ENCODE measurements around the gene RCOR1. TPM values are rescaled to one million over a fixed set of nuclear protein-coding genes. Genes with fewer than 3 reads are reported as not detected.
A peak's percentile ranks its signal among the peaks of the same experiment; 100 is the strongest.
"Not testable (repeated sequence)": the region's sequence is repeated elsewhere in the genome, so short reads cannot be mapped to it uniquely, and the experiment has no call there.

The RCOR1 gene
- total RNA-seq, 5 donors from 2014 or later (not counting 1 experiment from before 2014, with no cell fraction given) = 17.7 to 25.0 (median 18.7) TPM

DNA sequence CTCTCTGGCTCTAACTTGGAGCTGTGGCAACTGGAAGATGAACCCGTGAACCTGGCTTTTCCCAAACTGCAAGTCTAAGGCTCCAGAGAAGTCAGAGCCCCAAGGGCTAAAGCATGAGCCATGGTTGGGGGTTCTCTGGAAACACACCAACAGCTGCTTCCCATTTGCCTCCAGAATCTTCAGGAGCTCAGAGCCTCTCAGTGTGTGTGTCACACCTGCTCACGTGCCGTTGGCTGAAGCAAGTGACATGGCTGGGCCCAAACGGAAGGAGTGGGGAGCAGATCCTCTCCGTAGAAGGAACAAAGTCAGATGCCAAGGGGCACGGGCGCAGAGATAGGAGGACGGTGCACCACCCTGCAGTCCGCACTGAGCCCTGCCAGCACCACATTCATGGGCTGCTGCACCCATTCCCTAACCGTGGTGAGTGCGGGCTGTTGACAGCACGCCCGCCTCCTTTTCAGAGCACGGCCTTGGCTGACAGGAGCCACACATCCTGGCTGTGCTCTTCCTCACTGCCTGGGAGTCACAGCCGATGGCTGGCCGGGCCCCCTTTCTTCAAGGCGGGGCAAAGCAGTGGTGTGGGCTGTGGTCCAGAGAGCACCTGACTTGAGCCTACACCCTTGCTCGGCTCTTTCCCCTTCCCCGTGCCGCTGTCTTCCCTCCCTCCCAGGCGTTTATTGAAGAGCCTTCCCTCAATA, 168.2 kb downstream of the RCOR1 start:
- H3K27me3 ChIP-seq (replicated peaks in 1 of 2; ENCODE audit: control insufficient read depth in 2 of 2, extremely low read depth in 1 of 2, insufficient read depth in 2 of 2, low read length in 1 of 2) = peaks cover 0 to 24% of the 10 kb centered on the region in 2 experiments
- WGBS (ENCODE audit: insufficient coverage) = 79% methylated on average over 20 of the region's 21 CpGs
- H3K4me3 ChIP-seq (ENCODE audit: control insufficient read depth in 1 of 2, extremely low read depth in 1 of 2, low read length in 1 of 2) = no peak overlapping the region
- ChIA-PET CTCF (no interaction called here), POLR2A (no interaction called here)
- H3K9me3 ChIP-seq = no peaks in the 10 kb centered on the region
- H3K4me1 Mint-ChIP-seq = no peaks in the 10 kb centered on the region
- no peak overlapping the region for H3K4me3 Mint-ChIP-seq
- no peaks in the 10 kb centered on the region for H3K4me1 ChIP-seq (ENCODE audit: control insufficient read depth in 1 of 2, extremely low read depth in 1 of 2, insufficient read depth in 2 of 2, low read length in 2 of 2)
- ATAC-seq (replicated peaks in 1 of 4) (no peak), DNase-seq (no peak)
- no peaks in the 10 kb centered on the region for H3K36me3 ChIP-seq (ENCODE audit: control insufficient read depth in 2 of 2, extremely low read depth in 1 of 2, insufficient read depth in 1 of 2, low read length in 1 of 2)
- no peak overlapping the region for H3K27ac ChIP-seq (ENCODE audit: low read length)
- no peaks in the 10 kb centered on the region for H3K36me3 Mint-ChIP-seq
- H3K27me3 Mint-ChIP-seq = peaks cover 0 to 4% of the 10 kb centered on the region in 2 donors
- H3K27ac Mint-ChIP-seq = no peak overlapping the region
- no peaks in the 10 kb centered on the region for H3K9me3 Mint-ChIP-seq

DNA sequence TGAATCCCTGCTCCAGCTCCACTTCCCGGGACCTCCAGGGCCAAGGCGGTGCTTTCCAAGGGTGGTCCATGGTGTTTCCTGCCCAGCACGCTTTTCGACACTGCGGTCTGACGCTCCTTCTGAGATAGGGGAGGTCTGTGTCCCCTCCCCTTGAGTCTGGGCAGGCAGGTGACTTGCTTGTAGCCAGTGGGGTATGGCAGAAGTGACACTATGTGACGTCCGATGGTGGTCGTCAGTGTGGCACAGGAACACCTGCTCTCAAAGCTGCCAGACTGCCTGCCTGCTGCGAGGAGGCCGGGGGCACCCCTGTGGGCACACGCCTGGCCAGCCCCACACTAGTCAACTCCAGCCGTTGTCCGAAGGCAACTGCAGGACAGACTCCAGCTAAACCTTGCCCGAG, 168.8 kb downstream of the RCOR1 start:
- ChIA-PET POLR2A (no interaction called here), CTCF (no interaction called here)
- ATAC-seq (replicated peaks in 1 of 4) (no peak), DNase-seq (no peak)
- no peaks in the 10 kb centered on the region for H3K4me1 Mint-ChIP-seq
- Histone ChIP-seq H3K27me3 (replicated peaks in 1 of 2; ENCODE audit: control insufficient read depth in 2 of 2, extremely low read depth in 1 of 2, insufficient read depth in 2 of 2, low read length in 1 of 2) (peaks cover 0 to 24% of the 10 kb centered on the region in 2 experiments), H3K4me1 (ENCODE audit: control insufficient read depth in 1 of 2, extremely low read depth in 1 of 2, insufficient read depth in 2 of 2, low read length in 2 of 2) (no peaks in the 10 kb centered on the region), H3K9me3 (no peaks in the 10 kb centered on the region), H3K36me3 (ENCODE audit: control insufficient read depth in 2 of 2, extremely low read depth in 1 of 2, insufficient read depth in 1 of 2, low read length in 1 of 2) (no peaks in the 10 kb centered on the region), H3K4me3 (ENCODE audit: control insufficient read depth in 1 of 2, extremely low read depth in 1 of 2, low read length in 1 of 2) (no peak overlapping the region), H3K27ac (ENCODE audit: low read length) (no peak overlapping the region)
- H3K36me3 Mint-ChIP-seq = no peaks in the 10 kb centered on the region
- H3K4me3 Mint-ChIP-seq = no peak overlapping the region
- no peaks in the 10 kb centered on the region for H3K9me3 Mint-ChIP-seq
- no peak overlapping the region for H3K27ac Mint-ChIP-seq
- H3K27me3 Mint-ChIP-seq = peaks cover 0 to 4% of the 10 kb centered on the region in 2 donors
- WGBS (ENCODE audit: insufficient coverage) = 92% methylated on average over 11 of the region's 15 CpGs

DNA sequence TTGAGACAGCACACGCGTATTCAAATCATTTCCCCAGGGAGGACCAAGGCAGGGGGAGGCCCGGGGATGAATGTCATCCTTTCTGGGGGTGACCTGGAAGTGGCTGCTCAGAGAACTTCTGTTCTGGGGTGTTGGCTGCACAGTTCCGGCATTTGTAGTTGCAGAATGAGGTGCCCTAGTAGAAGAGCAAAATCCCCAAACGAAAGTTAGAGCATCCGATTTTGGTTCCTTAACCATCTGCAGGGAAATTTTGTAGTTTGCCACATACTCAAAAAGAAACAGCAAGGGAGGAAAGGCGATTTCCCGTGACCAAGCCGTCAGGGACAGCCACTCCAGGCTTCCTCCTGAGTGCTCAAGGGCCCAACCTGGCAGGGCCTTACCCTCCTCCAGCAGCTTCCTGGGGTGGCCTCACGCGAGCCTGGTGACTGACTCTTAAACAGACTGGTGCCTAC, 171.8 kb downstream of the RCOR1 start:
- Mint-ChIP-seq H3K9me3 (no peaks in the 10 kb centered on the region), H3K27me3 (peaks cover 0 to 4% of the 10 kb centered on the region in 2 donors)
- 65% methylated on average over 7 of the region's 11 CpGs for WGBS (ENCODE audit: insufficient coverage)

DNA sequence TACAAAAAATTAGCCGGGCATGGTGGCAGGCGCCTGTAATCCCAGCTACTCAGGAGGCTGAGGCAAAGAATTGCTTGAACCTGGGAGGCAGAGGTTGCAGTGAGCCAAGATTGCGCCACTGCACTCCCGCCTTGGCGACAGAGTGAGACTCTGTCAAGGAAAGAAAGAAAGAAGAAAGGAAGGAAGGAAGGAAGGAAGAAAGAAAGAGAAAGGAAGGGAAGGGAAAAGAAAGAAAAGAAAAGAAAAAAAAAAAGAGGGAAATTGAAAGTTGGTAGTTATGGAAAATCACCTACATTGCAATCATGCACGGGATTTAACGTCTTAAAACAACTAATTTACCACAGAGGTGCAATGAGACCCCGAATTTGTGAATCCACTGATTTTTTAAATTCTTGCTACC, 173.3 kb downstream of the RCOR1 start:
- 96% methylated on average over 4 of the region's 8 CpGs for WGBS (ENCODE audit: insufficient coverage)
- H3K27ac Mint-ChIP-seq; POLR2A ChIA-PET; DNase-seq; H3K4me1 ChIP-seq (ENCODE audit: control insufficient read depth in 1 of 2, extremely low read depth in 1 of 2, insufficient read depth in 2 of 2, low read length in 2 of 2); H3K4me3 Mint-ChIP-seq; CTCF ChIA-PET; H3K27me3 Mint-ChIP-seq; H3K36me3 Mint-ChIP-seq; H3K4me3 ChIP-seq (ENCODE audit: control insufficient read depth in 1 of 2, extremely low read depth in 1 of 2, low read length in 1 of 2); H3K36me3 ChIP-seq (ENCODE audit: control insufficient read depth in 2 of 2, extremely low read depth in 1 of 2, insufficient read depth in 1 of 2, low read length in 1 of 2); H3K4me1 Mint-ChIP-seq; H3K9me3 Mint-ChIP-seq; H3K9me3 ChIP-seq; H3K27ac ChIP-seq (ENCODE audit: low read length); ATAC-seq (replicated peaks in 1 of 4): not testable (repeated sequence)
- peaks cover 0 to 22% of the 10 kb centered on the region in 2 experiments for H3K27me3 ChIP-seq (replicated peaks in 1 of 2; ENCODE audit: control insufficient read depth in 2 of 2, extremely low read depth in 1 of 2, insufficient read depth in 2 of 2, low read length in 1 of 2)

More for the DNA sequence above, 171.8 kb downstream of the RCOR1 start:
- DNase-seq (no peak), ATAC-seq (replicated peaks in 1 of 4) (no peak)
- no peaks in the 10 kb centered on the region for H3K4me1 ChIP-seq (ENCODE audit: control insufficient read depth in 1 of 2, extremely low read depth in 1 of 2, insufficient read depth in 2 of 2, low read length in 2 of 2)
- CTCF ChIA-PET = no interaction called here
- no peaks in the 10 kb centered on the region for H3K36me3 ChIP-seq (ENCODE audit: control insufficient read depth in 2 of 2, extremely low read depth in 1 of 2, insufficient read depth in 1 of 2, low read length in 1 of 2)
- no peaks in the 10 kb centered on the region for H3K9me3 ChIP-seq
- no peak overlapping the region for H3K4me3 ChIP-seq (ENCODE audit: control insufficient read depth in 1 of 2, extremely low read depth in 1 of 2, low read length in 1 of 2)
- POLR2A ChIA-PET = no interaction called here
- H3K27ac Mint-ChIP-seq = no peak overlapping the region
- H3K27me3 ChIP-seq (replicated peaks in 1 of 2; ENCODE audit: control insufficient read depth in 2 of 2, extremely low read depth in 1 of 2, insufficient read depth in 2 of 2, low read length in 1 of 2) = peaks cover 0 to 24% of the 10 kb centered on the region in 2 experiments
- no peaks in the 10 kb centered on the region for H3K36me3 Mint-ChIP-seq
- H3K4me3 Mint-ChIP-seq = no peak overlapping the region
- no peaks in the 10 kb centered on the region for H3K4me1 Mint-ChIP-seq
- H3K27ac ChIP-seq (ENCODE audit: low read length) = no peak overlapping the region

DNA sequence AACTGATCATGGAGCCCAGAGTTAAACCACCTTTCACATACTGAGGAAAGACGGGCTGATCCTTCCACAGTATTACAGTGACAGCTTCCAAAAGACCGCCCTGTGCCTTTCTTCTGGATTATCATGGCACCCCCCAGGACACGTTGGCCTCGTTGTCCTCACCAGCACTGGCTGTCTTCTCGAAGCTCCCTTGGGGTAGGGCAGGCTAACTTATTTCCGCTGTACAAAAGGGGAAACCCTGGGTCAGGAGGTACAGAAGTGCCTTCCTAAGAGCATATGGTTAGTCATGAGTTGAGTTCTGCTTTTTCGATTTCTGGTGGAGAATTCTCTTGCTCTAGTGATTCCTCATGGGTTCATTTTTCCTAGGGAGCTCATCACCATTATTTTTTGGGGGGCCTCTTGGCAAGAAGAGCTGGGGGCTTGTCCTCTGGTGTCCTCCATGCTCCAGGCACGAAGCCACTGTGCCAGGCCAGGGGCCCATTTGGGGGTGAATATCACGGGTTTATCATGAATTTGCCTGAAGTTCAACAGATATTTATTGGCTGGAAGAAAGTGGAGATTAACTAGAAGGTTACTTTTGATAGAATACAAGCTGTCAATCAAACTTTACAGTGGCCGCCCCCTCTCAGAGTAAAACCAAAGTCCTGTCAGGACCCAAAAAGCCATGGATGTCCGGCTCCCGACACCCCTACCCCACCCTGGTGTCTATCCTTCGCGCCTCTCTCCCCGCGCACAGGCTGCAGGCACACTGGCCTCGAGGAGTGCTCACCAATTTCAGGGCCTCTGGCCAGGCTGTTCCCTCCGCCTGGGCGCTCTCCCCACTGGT, 176.0 kb downstream of the RCOR1 start:
- Mint-ChIP-seq H3K9me3 (no peaks in the 10 kb centered on the region), H3K36me3 (no peaks in the 10 kb centered on the region), H3K4me3 (no peak overlapping the region), H3K4me1 (peaks cover 3 to 4% (median 3%) of the 10 kb centered on the region in 3 donors), H3K27me3 (no peaks in the 10 kb centered on the region), H3K27ac (no peak overlapping the region)
- 67% methylated on average over 16 of the region's 19 CpGs for WGBS (ENCODE audit: insufficient coverage)
- H3K27ac ChIP-seq (ENCODE audit: low read length) = no peak overlapping the region
- peak in 1 of 4 experiments; percentile 46 for ATAC-seq (replicated peaks in 1 of 4)
- ChIA-PET POLR2A (no interaction called here), CTCF (interaction anchor here in 1 of 2 donors (0.9 kb wide), 1 partner anchor 30 kb away, joined by 3 read pairs; no protein-coding TSS in a partner anchor)
- no peak overlapping the region for H3K4me3 ChIP-seq (ENCODE audit: control insufficient read depth in 1 of 2, extremely low read depth in 1 of 2, low read length in 1 of 2)
- no peaks in the 10 kb centered on the region for H3K36me3 ChIP-seq (ENCODE audit: control insufficient read depth in 2 of 2, extremely low read depth in 1 of 2, insufficient read depth in 1 of 2, low read length in 1 of 2)
- no peaks in the 10 kb centered on the region for H3K4me1 ChIP-seq (ENCODE audit: control insufficient read depth in 1 of 2, extremely low read depth in 1 of 2, insufficient read depth in 2 of 2, low read length in 2 of 2)
- DNase-seq = peak in 2 of 35 experiments; percentile 25 to 38
- H3K27me3 ChIP-seq (replicated peaks in 1 of 2; ENCODE audit: control insufficient read depth in 2 of 2, extremely low read depth in 1 of 2, insufficient read depth in 2 of 2, low read length in 1 of 2) = peaks cover 0 to 13% of the 10 kb centered on the region in 2 experiments
- H3K9me3 ChIP-seq = no peaks in the 10 kb centered on the region

DNA sequence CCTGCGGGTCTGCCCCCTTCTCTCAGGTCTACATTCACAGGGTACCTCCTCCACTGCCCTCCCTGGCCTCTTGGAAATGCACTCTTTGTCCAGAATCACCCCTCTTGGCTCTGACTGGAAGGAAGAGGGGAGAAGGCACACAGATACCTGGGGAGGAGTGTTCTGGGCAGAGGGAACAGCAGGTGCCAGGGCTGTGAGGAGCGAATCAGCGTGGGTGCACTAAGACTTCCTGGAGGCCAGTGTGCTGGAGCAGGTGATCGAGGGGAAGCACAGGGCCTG, 176.5 kb downstream of the RCOR1 start:
- Mint-ChIP-seq H3K4me3 (no peak overlapping the region), H3K9me3 (no peaks in the 10 kb centered on the region), H3K4me1 (peaks cover 4 to 5% (median 4%) of the 10 kb centered on the region in 3 donors), H3K27me3 (no peaks in the 10 kb centered on the region), H3K36me3 (no peaks in the 10 kb centered on the region), H3K27ac (no peak overlapping the region)
- Histone ChIP-seq H3K9me3 (no peaks in the 10 kb centered on the region), H3K4me3 (ENCODE audit: control insufficient read depth in 1 of 2, extremely low read depth in 1 of 2, low read length in 1 of 2) (no peak overlapping the region), H3K27ac (ENCODE audit: low read length) (no peak overlapping the region), H3K36me3 (ENCODE audit: control insufficient read depth in 2 of 2, extremely low read depth in 1 of 2, insufficient read depth in 1 of 2, low read length in 1 of 2) (no peaks in the 10 kb centered on the region), H3K4me1 (ENCODE audit: control insufficient read depth in 1 of 2, extremely low read depth in 1 of 2, insufficient read depth in 2 of 2, low read length in 2 of 2) (no peaks in the 10 kb centered on the region), H3K27me3 (replicated peaks in 1 of 2; ENCODE audit: control insufficient read depth in 2 of 2, extremely low read depth in 1 of 2, insufficient read depth in 2 of 2, low read length in 1 of 2) (peaks cover 0 to 13% of the 10 kb centered on the region in 2 experiments)
- POLR2A ChIA-PET = no interaction called here
- 97% methylated on average over 3 of the region's 4 CpGs for WGBS (ENCODE audit: insufficient coverage)
- DNase-seq (no peak), ATAC-seq (replicated peaks in 1 of 4) (no peak)
- CTCF ChIA-PET = interaction anchor here in 1 of 2 donors (0.9 kb wide), 1 partner anchor 29 kb away, joined by 3 read pairs; no protein-coding TSS in a partner anchor

Measured in T-cell (primary cell).